ACC112 (cell line): ENCODE results near the gene LRRC28.

Experiments used
- H2AFZ ChIP-seq: fragments of 200-600 bp; sonication (generic); one replicate; pipeline ENCODE4 v1.6.0; 2017; ENCODE audit warnings: antibody characterized with exemption, low read length; ENCODE audit not compliant: unreplicated experiment
- H3K27ac ChIP-seq: fragments of 200-600 bp; sonication (generic); 2 replicates; pipeline ENCODE4 v1.5.1; 2014; ENCODE audit warnings: low read depth, mild to moderate bottlenecking, antibody characterized with exemption, low read length, moderate library complexity
- H3K27me3 ChIP-seq: fragments of 200-600 bp; sonication (generic); 2 replicates; pipeline ENCODE4 v1.6.1; 2014; ENCODE audit warnings: mild to moderate bottlenecking, antibody characterized with exemption, low read length, moderate library complexity, mixed read lengths; ENCODE audit not compliant: insufficient read depth
- H3K36me3 ChIP-seq: fragments of 200-600 bp; sonication (generic); 2 replicates; pipeline ENCODE4 v1.6.1; 2016; ENCODE audit warnings: mild to moderate bottlenecking, antibody characterized with exemption, low read length, moderate library complexity, mixed read lengths; ENCODE audit not compliant: insufficient read depth
- H3K4me1 ChIP-seq: fragments of 200-600 bp; sonication (generic); one replicate; pipeline ENCODE4 v1.6.1; 2016; ENCODE audit warnings: low read length, mixed read lengths; ENCODE audit not compliant: insufficient read depth, unreplicated experiment, control insufficient read depth
- H3K4me3 ChIP-seq: fragments of 200-600 bp; sonication (generic); 2 replicates; pipeline ENCODE4 v1.5.1; 2014; ENCODE audit warnings: mild to moderate bottlenecking, low read depth, low read length
- H3K79me2 ChIP-seq: fragments of 200-600 bp; sonication (generic); one replicate; pipeline ENCODE4 v1.6.0; 2016; ENCODE audit warnings: low read length; ENCODE audit not compliant: control insufficient read depth, unreplicated experiment, insufficient read depth

Gene LRRC28

DNA sequence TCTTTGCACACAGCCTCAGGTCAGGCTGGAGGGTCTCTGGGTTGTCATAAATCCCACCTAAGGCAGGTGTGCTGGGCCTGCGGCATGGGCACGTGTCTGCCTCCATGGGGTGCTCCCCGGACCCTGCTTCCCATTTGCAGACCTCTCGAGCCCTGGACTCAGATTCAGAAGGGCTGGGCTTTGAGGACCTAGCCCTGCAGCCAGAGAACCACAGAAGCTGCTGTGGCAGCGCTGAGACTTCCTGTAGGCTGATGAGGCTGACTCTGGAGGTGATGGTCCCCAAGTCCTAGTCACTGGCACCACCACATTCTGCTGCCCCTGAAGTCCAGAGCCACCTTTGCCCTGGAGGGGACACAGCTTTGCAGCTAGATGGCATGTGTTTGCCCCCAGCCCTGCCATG lies 156.4 kb downstream of the LRRC28 start:
- no peak overlapping the region for H3K27ac ChIP-seq
- H3K4me1 ChIP-seq = peaks cover 15% of the 10 kb centered on the region
- H3K36me3 ChIP-seq = no peaks in the 10 kb centered on the region
- H3K79me2 ChIP-seq = no peaks in the 10 kb centered on the region
- H3K4me3 ChIP-seq = no peak overlapping the region
- no peaks in the 10 kb centered on the region for H3K27me3 ChIP-seq
- no peak overlapping the region for H2AFZ ChIP-seq

DNA sequence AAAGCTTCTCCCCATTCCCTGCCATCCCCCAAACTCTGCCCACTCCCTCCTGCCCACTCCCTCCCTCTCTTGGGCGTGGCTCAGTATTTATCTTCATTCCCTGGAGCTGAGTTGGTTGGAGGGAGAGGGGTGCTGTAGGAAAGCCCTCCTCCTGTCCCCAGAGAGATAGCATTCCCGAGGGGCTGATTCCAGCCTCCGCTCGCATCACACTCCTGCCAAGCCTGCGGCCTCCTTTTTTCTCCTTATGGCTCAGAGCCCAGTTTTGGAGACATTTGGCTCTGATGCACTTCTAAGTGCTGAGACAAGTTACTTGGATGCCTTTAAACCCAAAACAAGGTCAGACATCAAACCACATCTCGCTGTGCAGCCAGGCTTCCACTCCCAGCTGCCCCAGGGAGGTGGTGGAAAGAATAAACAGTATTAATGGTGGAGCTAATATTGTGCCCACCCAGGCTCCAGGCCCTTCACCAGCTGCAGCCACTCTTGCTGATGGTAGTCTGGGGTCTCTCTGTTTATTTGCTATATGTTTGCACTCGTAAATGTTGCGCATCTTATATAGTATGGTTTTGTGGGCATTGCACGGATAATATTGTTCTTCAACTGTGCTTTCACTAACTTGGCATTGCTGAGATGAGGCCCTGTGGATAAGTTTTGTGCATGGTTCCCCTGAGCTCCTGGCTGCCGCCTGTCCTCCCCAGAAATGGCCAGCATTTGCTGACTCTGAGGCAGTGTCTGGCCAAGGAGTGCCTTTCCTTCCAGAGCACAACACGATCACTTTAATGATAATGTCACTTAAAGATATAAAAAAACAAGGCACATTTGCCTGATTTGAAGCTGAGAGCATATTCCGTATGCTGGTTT lies 157.2 kb downstream of the LRRC28 start:
- Histone ChIP-seq H3K4me1 (peaks cover 15% of the 10 kb centered on the region), H3K36me3 (no peaks in the 10 kb centered on the region), H3K4me3 (no peak overlapping the region), H3K27ac (no peak overlapping the region), H3K79me2 (no peaks in the 10 kb centered on the region), H2AFZ (no peak overlapping the region), H3K27me3 (no peaks in the 10 kb centered on the region)

DNA sequence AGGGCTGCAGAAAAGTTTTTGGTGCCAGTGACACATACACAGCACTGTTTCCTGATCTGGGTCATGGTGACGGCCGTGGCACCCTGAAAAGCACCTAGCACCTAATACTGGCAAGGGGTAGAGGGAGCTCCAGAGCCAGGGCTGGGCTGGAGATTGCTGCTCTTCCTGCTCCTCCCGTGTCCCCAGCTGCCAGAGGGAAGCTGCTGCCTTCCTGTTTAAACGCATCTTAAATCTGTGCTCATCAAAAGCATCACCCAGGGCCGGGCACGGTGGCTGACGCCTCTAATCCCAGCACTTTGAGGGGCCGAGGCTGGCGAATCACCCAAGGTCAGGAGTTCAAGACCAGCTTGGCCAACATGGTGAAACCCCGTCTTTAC lies 157.8 kb downstream of the LRRC28 start:
- Histone ChIP-seq H3K27ac (no peak overlapping the region), H2AFZ (no peak overlapping the region), H3K4me1 (peaks cover 15% of the 10 kb centered on the region), H3K27me3 (no peaks in the 10 kb centered on the region), H3K4me3 (no peak overlapping the region), H3K36me3 (no peaks in the 10 kb centered on the region), H3K79me2 (no peaks in the 10 kb centered on the region)

DNA sequence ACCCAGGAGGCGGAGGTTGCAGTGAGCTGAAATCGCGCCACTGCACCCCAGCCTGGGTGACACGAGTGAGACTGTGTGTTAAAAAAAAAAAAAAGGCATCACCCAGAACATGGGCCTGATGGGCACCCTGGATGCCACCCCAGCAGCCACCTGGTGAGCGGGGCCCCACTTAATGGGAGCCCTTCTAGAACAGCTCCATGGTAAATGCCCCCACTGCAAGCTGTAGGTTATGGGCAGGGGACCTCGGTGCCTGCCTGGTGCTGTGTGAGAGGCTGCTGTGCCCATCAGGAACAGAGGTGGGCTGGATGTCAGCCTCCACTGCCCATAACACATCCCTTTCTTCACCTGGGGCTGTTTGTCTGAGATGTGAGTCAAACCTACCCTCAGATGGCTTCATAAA lies 158.3 kb downstream of the LRRC28 start:
- H2AFZ ChIP-seq = no peak overlapping the region

DNA sequence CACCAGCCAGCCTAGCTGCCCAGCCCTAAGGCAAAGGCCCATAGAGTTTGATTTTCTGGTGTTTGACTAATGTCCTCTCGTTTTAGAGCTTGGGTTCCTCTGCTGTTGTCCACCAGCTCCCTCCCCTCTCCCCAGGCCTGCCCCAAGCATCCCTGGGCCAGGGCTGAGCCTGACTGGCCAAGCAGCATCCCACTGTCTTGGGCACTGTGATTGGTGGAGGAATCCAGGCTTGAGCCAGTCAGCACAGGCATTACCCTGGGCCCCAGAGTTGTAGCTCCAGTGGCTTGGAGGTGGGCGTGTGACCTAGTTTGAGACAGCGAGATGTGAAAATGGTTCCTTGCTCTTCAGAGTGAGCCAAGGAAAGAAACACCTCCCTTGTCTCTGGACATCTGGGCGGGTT lies 159.2 kb downstream of the LRRC28 start:
- Histone ChIP-seq H2AFZ (no peak overlapping the region), H3K36me3 (no peaks in the 10 kb centered on the region), H3K4me1 (peaks cover 15% of the 10 kb centered on the region), H3K4me3 (no peak overlapping the region), H3K27me3 (no peaks in the 10 kb centered on the region), H3K27ac (no peak overlapping the region), H3K79me2 (no peaks in the 10 kb centered on the region)

More for the DNA sequence above, 158.3 kb downstream of the LRRC28 start:
- no peaks in the 10 kb centered on the region for H3K79me2 ChIP-seq
- H3K4me1 ChIP-seq = peaks cover 15% of the 10 kb centered on the region
- no peak overlapping the region for H3K4me3 ChIP-seq
- H3K27me3 ChIP-seq = no peaks in the 10 kb centered on the region
- H3K36me3 ChIP-seq = no peaks in the 10 kb centered on the region
- H3K27ac ChIP-seq = no peak overlapping the region

DNA sequence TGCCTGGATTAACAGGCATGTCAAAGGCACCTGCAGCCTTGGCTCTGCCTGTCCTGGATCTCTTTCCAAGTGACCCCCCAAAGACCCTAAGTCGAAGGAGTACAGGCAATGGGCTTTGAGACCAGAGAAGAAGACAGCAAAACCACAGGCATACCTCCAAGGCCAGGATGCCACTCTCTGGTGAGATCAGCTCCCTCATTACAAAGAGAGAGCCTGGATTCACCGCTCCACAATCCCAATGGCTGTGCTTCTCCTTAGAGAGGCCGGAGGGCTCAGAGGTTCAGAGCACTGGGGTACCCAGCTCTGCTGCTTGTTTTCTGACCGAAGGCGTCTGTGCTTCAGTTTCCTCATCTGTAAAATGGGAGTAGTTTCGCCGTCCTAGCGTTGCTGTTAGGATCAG lies 160.0 kb downstream of the LRRC28 start:
- Histone ChIP-seq H2AFZ (no peak overlapping the region), H3K27me3 (no peaks in the 10 kb centered on the region), H3K27ac (no peak overlapping the region), H3K36me3 (no peaks in the 10 kb centered on the region), H3K79me2 (no peaks in the 10 kb centered on the region), H3K4me3 (no peak overlapping the region), H3K4me1 (peaks cover 15% of the 10 kb centered on the region)

DNA sequence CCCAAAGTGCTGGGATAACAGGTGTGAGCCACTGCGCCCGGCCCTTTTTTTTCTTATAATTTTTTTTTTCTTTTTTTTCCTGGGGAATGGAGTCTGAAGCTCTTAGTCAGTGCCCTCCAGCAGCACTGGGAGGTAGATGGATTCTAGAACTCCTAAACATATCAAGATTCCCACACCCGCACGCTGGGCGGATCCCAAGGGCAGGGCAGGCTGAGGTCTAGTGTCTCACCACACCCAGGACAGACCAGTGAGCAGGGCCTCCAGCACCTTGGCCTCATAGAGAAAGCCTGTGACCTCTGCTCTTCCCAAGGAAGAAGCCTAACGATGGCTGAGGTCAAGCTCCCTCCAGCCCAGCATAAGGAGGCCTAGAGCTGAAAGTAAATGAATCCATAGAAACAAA lies 160.8 kb downstream of the LRRC28 start:
- Histone ChIP-seq H3K27ac (no peak overlapping the region), H3K27me3 (no peaks in the 10 kb centered on the region), H3K79me2 (no peaks in the 10 kb centered on the region), H3K4me1 (peaks cover 15% of the 10 kb centered on the region), H3K36me3 (no peaks in the 10 kb centered on the region), H2AFZ (no peak overlapping the region), H3K4me3 (no peak overlapping the region)

DNA sequence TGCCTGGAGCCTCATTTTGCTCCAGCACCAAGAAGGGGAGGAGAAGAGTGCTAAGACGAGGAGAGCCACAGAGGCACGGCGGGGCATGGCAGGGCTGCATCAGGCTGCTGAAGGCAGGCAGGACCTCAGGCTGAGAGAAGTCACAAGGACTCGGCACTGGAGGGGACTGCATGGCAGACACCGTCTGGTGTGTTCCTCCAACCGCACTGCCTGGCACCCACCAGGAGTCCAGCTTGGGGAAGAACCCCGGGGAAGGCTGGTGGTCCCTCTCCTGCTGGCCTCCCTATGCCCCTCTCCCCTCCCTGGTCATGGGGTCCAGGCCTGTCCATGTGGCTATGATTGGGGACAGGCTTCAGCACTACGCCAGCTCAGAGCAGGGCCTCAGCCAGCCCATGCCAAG lies 161.3 kb downstream of the LRRC28 start:
- H3K4me1 ChIP-seq = peaks cover 15% of the 10 kb centered on the region
- H3K4me3 ChIP-seq = no peak overlapping the region
- H3K27ac ChIP-seq = no peak overlapping the region
- H3K79me2 ChIP-seq = no peaks in the 10 kb centered on the region
- H2AFZ ChIP-seq = no peak overlapping the region
- no peaks in the 10 kb centered on the region for H3K27me3 ChIP-seq
- no peaks in the 10 kb centered on the region for H3K36me3 ChIP-seq

DNA sequence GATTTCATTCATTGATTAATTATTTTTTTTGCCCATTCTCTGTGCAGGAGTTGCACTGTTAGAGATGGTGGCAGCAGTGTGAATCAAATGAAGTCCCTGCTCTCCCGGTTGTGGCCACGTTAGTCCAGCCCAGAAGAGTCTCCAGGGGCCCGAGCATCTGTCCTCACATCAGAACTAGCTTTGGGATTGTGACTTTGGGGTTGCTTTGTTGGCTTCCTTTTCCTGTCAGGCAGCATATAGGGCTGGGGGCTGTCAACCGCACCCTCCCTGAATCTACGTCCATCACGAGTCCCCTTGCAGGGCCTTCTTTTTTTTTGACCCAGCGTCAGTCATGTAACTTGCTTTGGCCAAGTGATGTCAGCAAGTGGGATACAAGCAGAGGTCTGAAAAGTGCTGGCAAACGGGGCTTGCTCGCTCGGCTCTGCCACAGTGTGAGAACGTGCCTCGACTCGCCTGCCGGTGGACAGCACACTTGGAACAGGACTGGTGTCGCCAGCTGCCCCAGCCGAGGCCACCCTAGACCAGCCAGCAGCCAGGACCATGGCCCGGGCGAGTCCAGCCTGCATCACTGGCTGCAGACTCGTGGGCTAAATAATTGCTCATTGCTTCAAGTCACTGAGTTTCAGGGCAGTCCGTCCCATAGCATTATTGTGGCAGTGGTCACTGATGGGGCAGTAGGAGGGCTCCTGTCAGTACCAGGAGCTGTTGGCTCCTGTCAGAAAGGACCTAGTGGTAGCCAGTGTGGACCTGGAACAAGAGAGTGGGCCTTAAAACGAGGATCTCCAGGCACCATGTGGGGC lies 162.9 kb downstream of the LRRC28 start:
- H3K27ac ChIP-seq = no peak overlapping the region
- H3K4me3 ChIP-seq = no peak overlapping the region
- H3K36me3 ChIP-seq = no peaks in the 10 kb centered on the region
- H2AFZ ChIP-seq = no peak overlapping the region
- peaks cover 2% of the 10 kb centered on the region for H3K4me1 ChIP-seq
- no peaks in the 10 kb centered on the region for H3K79me2 ChIP-seq
- H3K27me3 ChIP-seq = no peaks in the 10 kb centered on the region

DNA sequence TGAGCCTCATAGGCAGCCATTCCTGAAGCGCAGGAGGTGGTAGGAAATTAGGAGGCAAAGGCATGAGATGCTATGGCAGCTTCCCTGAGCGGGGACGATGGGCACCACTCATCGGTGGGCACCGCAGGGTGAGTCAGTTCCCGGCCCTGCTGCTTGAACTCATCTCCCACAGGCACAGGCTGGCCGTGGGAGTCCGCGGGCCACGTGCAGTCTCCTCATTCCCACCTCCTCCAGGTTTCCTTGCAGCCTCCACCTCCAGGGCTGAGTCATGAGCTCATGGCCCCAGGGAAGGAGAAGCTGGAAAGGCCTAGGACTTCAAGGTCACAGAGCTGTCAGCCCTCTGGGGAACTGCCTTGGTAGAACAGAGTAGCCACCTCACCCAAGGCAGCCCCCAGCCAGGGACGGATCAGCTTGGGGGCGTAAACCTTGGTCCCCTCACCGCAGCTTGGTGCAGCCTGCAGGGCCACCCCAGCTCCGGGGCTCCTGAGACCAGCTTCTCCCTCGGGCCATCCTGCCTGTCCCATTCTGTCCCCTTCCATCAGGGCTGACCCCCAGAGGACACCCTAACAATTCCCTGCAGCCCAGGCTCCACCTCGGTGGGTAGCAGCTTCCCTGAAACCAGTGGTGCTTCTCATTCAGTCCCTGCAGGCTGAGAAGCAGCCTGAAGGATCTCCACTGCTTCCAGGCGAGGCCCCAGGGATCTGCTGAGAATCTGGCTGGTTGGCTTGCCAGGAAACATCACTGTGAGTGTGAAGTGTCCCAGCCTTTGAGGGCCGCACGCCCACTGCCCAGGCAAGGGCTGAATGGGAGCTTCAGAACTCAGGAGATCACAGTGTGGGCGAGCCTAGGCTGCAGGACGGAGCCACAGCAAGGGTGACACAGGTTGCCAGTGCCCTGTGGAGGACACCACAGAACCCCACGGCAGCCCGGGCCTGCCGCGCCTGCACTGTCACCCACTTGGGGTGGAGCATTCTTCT lies 163.8 kb downstream of the LRRC28 start:
- Histone ChIP-seq H3K27me3 (no peaks in the 10 kb centered on the region), H3K79me2 (no peaks in the 10 kb centered on the region), H3K4me1 (no peaks in the 10 kb centered on the region), H3K36me3 (no peaks in the 10 kb centered on the region), H3K27ac (no peak overlapping the region), H2AFZ (no peak overlapping the region), H3K4me3 (no peak overlapping the region)
